IMR-90 (cell line): ENCODE measurements around the gene NFX1. TPM values are rescaled to one million over a fixed set of nuclear protein-coding genes. Genes with fewer than 3 reads are reported as not detected.

Experiments used
- ATAC-seq: fragments of 200-7000 bp; cut with Tn5 transposase; 2 replicates; pipeline ENCODE4 v1.9.1; 2020; ENCODE audit warnings: low read depth, mild to moderate bottlenecking, moderate library complexity
- BruUV-seq: library from RNA; stranded (reverse); fragments of 400-500 nt; replicated peaks from 2 replicates; lab custom pipeline; 2021; lab: Mats Ljungman, UMichigan
- CTCF ChIA-PET: fragments of 300-600 bp; formaldehyde crosslinking; extraction: SDS; loops from one replicate; lab custom pipeline; 2021; ENCODE audit warnings: antibody characterized with exemption; lab: Yijun Ruan, JAX
- POLR2A ChIA-PET: fragments of 300-600 bp; sonication (Branson Sonifier 250); formaldehyde crosslinking; loops from one replicate; lab custom pipeline; 2022; ENCODE audit warnings: antibody characterized with exemption; ENCODE audit not compliant: unreplicated experiment; lab: Charles Lee
- DNase-seq: peaks from one replicate; pipeline ENCODE4 v3.0.0; 2013
- H2AFZ ChIP-seq: replicated peaks from 2 replicates; pipeline ENCODE3; 2013; ENCODE audit warnings: low read length, mild to moderate bottlenecking; ENCODE audit not compliant: poor library complexity
- H2AK5ac ChIP-seq: 2 replicates; pipeline ENCODE4 v1.6.1; 2013; ENCODE audit warnings: low read depth, low read length, inconsistent platforms
- H2AK9ac ChIP-seq: replicated peaks from 2 replicates; pipeline ENCODE3; 2013; ENCODE audit warnings: mild to moderate bottlenecking, low read depth, low read length, moderate library complexity; ENCODE audit not compliant: poor library complexity
- H2BK120ac ChIP-seq: 2 replicates; pipeline ENCODE4 v1.6.1; 2013; ENCODE audit warnings: low read depth, low read length, inconsistent platforms
- H2BK15ac ChIP-seq: 3 replicates; pipeline ENCODE4 v1.6.1; 2013; ENCODE audit warnings: low read depth, low read length, inconsistent platforms
- H2BK20ac ChIP-seq: 2 replicates; pipeline ENCODE4 v1.6.1; 2013; ENCODE audit warnings: low read depth, mild to moderate bottlenecking, inconsistent platforms, low read length, moderate library complexity
- H2BK5ac ChIP-seq: 2 replicates; pipeline ENCODE4 v1.6.1; 2013; ENCODE audit warnings: mild to moderate bottlenecking, low read depth, low read length, inconsistent platforms; ENCODE audit not compliant: poor library complexity, severe bottlenecking
- H3K14ac ChIP-seq: replicated peaks from 2 replicates; pipeline ENCODE4 v1.6.1; 2013; ENCODE audit warnings: low read depth, low read length, inconsistent platforms
- H3K18ac ChIP-seq: 2 replicates; pipeline ENCODE4 v1.6.1; 2013; ENCODE audit warnings: low read depth, low read length, control low read depth
- H3K23ac ChIP-seq: 2 replicates; pipeline ENCODE4 v1.6.1; 2013; ENCODE audit warnings: low read depth, low read length, inconsistent platforms
- H3K27ac ChIP-seq: 2 replicates; pipeline ENCODE4 v1.5.1; 2013; ENCODE audit warnings: mild to moderate bottlenecking, control low read depth, low read length; ENCODE audit not compliant: insufficient read depth
- H3K27me3 ChIP-seq: 2 replicates; pipeline ENCODE4 v1.6.1; 2013; ENCODE audit warnings: low read length; ENCODE audit not compliant: control insufficient read depth, insufficient read depth
- H3K36me3 ChIP-seq: 2 replicates; pipeline ENCODE4 v1.6.1; 2013; ENCODE audit warnings: low read length, mixed read lengths; ENCODE audit not compliant: control insufficient read depth, insufficient read depth
- H3K4ac ChIP-seq: 2 replicates; pipeline ENCODE4 v1.6.1; 2013; ENCODE audit warnings: low read depth, low read length, inconsistent platforms
- H3K4me1 ChIP-seq: 2 replicates; pipeline ENCODE4 v1.6.1; 2013; ENCODE audit warnings: low read length, mixed read lengths; ENCODE audit not compliant: control insufficient read depth, insufficient read depth
- H3K4me2 ChIP-seq: 2 replicates; pipeline ENCODE4 v1.6.1; 2013; ENCODE audit warnings: low read depth, mild to moderate bottlenecking, control low read depth, low read length, moderate library complexity
- H3K4me3 ChIP-seq: 2 replicates; pipeline ENCODE4 v1.5.1; 2013; ENCODE audit warnings: low read depth, mild to moderate bottlenecking, control low read depth, low read length, moderate library complexity; ENCODE audit not compliant: insufficient read depth
- H3K56ac ChIP-seq: 2 replicates; pipeline ENCODE4 v1.6.1; 2013; ENCODE audit warnings: low read length, inconsistent platforms; ENCODE audit not compliant: insufficient read depth; ENCODE audit errors: extremely low read depth
- H3K79me1 ChIP-seq, 2 experiments: 2 replicates each; pipeline ENCODE4 v1.6.1; 2013; ENCODE audit warnings: low read length in 2 of 2, inconsistent platforms in 1 of 2, low read depth in 1 of 2
- H3K9ac ChIP-seq: 2 replicates; pipeline ENCODE4 v1.6.1; 2013; ENCODE audit warnings: low read depth, low read length, control low read depth
- H3K9me1 ChIP-seq: 2 replicates; pipeline ENCODE4 v1.6.1; 2013; ENCODE audit warnings: low read length, inconsistent platforms; ENCODE audit not compliant: insufficient read depth
- H3K9me3 ChIP-seq: 2 replicates; pipeline ENCODE4 v1.6.1; 2013; ENCODE audit warnings: low read length; ENCODE audit not compliant: control insufficient read depth, insufficient read depth
- H4K20me1 ChIP-seq: 2 replicates; pipeline ENCODE4 v1.6.1; 2013; ENCODE audit warnings: low read length, inconsistent platforms; ENCODE audit not compliant: insufficient read depth
- H4K5ac ChIP-seq: 2 replicates; pipeline ENCODE4 v1.6.1; 2013; ENCODE audit warnings: mild to moderate bottlenecking, low read depth, low read length, control low read depth
- H4K8ac ChIP-seq, 2 experiments: 2 replicates each; pipeline ENCODE4 v1.6.1; 2013; ENCODE audit warnings: low read depth in 2 of 2, low read length in 2 of 2, control low read depth in 1 of 2, inconsistent platforms in 1 of 2
- H4K91ac ChIP-seq: 2 replicates; pipeline ENCODE4 v1.6.1; 2013; ENCODE audit warnings: low read depth, low read length, inconsistent platforms; ENCODE audit not compliant: insufficient read depth
- CHD1 ChIP-seq: IDR thresholded peaks from 2 replicates; pipeline ENCODE4 v1.6.1; 2012; ENCODE audit warnings: low read depth, low read length, improper control_type of control experiment
- MAFK ChIP-seq: IDR thresholded peaks from 2 replicates; pipeline ENCODE4 v1.6.1; 2012; ENCODE audit warnings: low read depth, low read length, improper control_type of control experiment
- MAZ ChIP-seq: IDR thresholded peaks from 2 replicates; pipeline ENCODE4 v1.6.1; 2012; ENCODE audit warnings: low read depth, mild to moderate bottlenecking, low read length, improper control_type of control experiment, moderate library complexity, borderline replicate concordance
- NFE2L2 ChIP-seq: fragments of 150-350 bp; IDR thresholded peaks from 2 replicates; pipeline ENCODE4 v1.6.1; 2016; ENCODE audit warnings: low read depth, mild to moderate bottlenecking, low read length
- WGBS, 2 experiments: methylation state at CpG; one replicate each; pipeline versions ENCODE4 v1.1.5 to v1.1.7; 2013; ENCODE audit warnings: missing lambda C conversion rate in 2 of 2; ENCODE audit not compliant: insufficient read length in 1 of 2; ENCODE audit errors: extremely low coverage in 2 of 2; 5-methylcytosine and 5-hydroxymethylcytosine counted together
- dilution Hi-C: fragments of 300-500 bp; cut with HindIII; formaldehyde crosslinking; loops from one replicate; pipeline ENCODE4 v1.14.3; 2018; ENCODE audit warnings: low sequenced_read_pairs; ENCODE audit not compliant: unreplicated experiment
- in situ Hi-C: fragments of 300-500 bp; cut with MboI; formaldehyde crosslinking; loops from 3 replicates; pipeline ENCODE4 v1.14.3; 2019; ENCODE audit warnings: low sequenced_read_pairs, inconsistent platforms, mixed read lengths
- intact Hi-C: fragments of 100-400 bp; cut with micrococcal nuclease; formaldehyde crosslinking; loops from 2 replicates; pipeline ENCODE4 v1.10.0; 2022
- polyA plus RNA-seq, 3 experiments: library from polyadenylated mRNA; depleted of rRNA; stranded (reverse); fragments of >200 nt; gene quantifications; 2 replicates each; pipeline ENCODE4 v1.2.3, GENCODE V29; 2012; ENCODE audit warnings: low replicate concordance in 1 of 3
- total RNA-seq: library from RNA; depleted of rRNA; stranded (reverse); fragments of >200 nt; gene quantifications from 2 replicates; pipeline ENCODE4 v1.2.3, GENCODE V29; 2012
- TF ChIP-seq, protein P1 (sequence below): fragments of 150-350 bp; IDR thresholded peaks from 2 replicates; pipeline ENCODE4 v1.6.1; 2017; ENCODE audit warnings: mild to moderate bottlenecking, antibody characterized with exemption, low read length, low read depth

The NFX1 gene
- total and polyA plus RNA-seq, 2 of the 4 experiments (the other 2 are of a cell fraction): 27.0 to 36.0 TPM

DNA sequence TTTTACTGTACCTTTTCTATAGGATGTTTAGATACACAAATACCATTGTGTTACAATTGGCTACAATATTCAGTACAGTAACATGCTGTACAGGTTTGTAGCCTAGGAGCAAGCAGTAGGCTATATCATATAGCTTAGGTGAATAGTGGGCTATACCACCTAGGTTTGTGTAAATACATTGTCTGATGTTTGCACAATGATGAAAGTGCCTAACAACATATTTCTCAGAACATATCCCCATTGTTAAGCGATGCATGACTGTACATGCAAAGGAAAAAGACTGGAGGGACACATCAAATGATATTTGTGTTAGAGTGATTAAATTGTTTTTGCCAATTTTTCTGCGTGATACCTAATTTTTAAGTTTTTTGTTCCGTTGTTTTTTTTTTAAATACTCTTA, 20.2 kb upstream of the NFX1 start:
- Histone ChIP-seq H3K27ac (no peak overlapping the region), H2BK20ac (no peak overlapping the region), H3K27me3 (no peaks in the 10 kb centered on the region), H4K8ac (no peak overlapping the region), H3K18ac (no peak overlapping the region), H3K4me3 (no peak overlapping the region), H3K4ac (no peak overlapping the region), H3K9ac (no peak overlapping the region), H3K9me3 (no peaks in the 10 kb centered on the region), H2AK5ac (no peak overlapping the region), H4K5ac (no peak overlapping the region), H4K20me1 (no peaks in the 10 kb centered on the region), H4K91ac (no peak overlapping the region), H2BK120ac (no peak overlapping the region), H2BK5ac (no peak overlapping the region), H3K9me1 (peaks cover 2% of the 10 kb centered on the region; the same call in 1 of the 2 replicates), H3K4me2 (no peak overlapping the region), H2AFZ (no peak overlapping the region), H2BK15ac (no peak overlapping the region), H2AK9ac (no peak overlapping the region), H3K14ac (no peak overlapping the region), H3K79me1 (peaks cover 28 to 37% of the 10 kb centered on the region in 2 experiments), H3K56ac (no peak overlapping the region), H3K36me3 (peaks cover 27% of the 10 kb centered on the region), H3K4me1 (peaks cover 10% of the 10 kb centered on the region), H3K23ac (no peak overlapping the region)
- DNase-seq (no peak), ATAC-seq (no peak)
- POLR2A ChIA-PET: no interaction called here
- no TSS peak for BruUV-seq
- CTCF ChIA-PET: no interaction called here
- no CpG with 5 or more reads among the region's 3 CpGs for WGBS, 2 experiments
- TF ChIP-seq, protein P1, sequence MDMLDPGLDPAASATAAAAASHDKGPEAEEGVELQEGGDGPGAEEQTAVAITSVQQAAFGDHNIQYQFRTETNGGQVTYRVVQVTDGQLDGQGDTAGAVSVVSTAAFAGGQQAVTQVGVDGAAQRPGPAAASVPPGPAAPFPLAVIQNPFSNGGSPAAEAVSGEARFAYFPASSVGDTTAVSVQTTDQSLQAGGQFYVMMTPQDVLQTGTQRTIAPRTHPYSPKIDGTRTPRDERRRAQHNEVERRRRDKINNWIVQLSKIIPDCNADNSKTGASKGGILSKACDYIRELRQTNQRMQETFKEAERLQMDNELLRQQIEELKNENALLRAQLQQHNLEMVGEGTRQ: no peak
- TF ChIP-seq MAFK: no peak
- TF ChIP-seq NFE2L2: no peak
- no peak for TF ChIP-seq CHD1
- no peak for TF ChIP-seq MAZ
- dilution Hi-C loops (no loop called here), in situ Hi-C loops (no loop called here), intact Hi-C loops (no loop called here)
